ENCODE measurements around the gene QRICH1.

QRICH1 gene

DNA sequence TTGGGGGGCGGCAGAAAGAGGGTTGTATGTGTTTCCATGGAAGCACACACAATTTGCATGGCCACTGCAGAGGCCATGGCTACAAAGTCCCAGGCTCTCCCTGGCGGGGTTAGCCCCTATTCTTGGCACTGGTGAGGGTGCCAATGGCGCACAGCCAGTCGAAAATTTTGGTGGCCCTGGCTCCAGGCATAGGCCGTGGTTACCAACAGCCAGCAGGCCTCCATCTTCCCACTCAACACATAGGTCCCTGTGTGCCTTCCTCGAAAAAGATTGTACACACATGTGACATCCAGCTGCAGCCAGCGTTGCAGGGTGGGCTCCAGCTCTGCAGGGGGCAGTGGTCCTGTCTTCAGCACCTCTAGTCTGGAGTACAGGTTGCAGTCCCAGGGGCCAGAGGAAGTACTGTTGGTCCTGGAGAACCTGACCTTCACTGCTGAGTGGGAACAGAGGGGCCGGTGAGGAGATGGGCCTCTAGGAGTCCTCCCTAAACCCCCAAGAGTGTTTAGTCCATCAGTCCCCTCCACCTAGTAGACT is 96.7 kb downstream of the QRICH1 start:
- Histone ChIP-seq H3K9me3 (ENCODE audit: low read depth, low read length) (no peaks in the 10 kb centered on the region), H3K36me3 (ENCODE audit: insufficient read depth, low read length) (no peaks in the 10 kb centered on the region), H3K27ac (no peak overlapping the region), H3K9ac (ENCODE audit: insufficient read length) (no peak overlapping the region), H3K4me3 (no peak overlapping the region)
- no peak for TF ChIP-seq POLR2AphosphoS5 (IDR thresholded peaks at IDR 0.05; ENCODE audit: borderline replicate concordance, low read depth, low read length)
- no peak for DNase-seq (ENCODE audit: low read depth, low spot score)

GRCh38 chr3:48996640-48997039 is 97.2 kb downstream of the QRICH1 start:
- Histone ChIP-seq H3K36me3 (ENCODE audit: insufficient read depth, low read length) (no peaks in the 10 kb centered on the region), H3K9ac (ENCODE audit: insufficient read length) (no peak overlapping the region)

DNA sequence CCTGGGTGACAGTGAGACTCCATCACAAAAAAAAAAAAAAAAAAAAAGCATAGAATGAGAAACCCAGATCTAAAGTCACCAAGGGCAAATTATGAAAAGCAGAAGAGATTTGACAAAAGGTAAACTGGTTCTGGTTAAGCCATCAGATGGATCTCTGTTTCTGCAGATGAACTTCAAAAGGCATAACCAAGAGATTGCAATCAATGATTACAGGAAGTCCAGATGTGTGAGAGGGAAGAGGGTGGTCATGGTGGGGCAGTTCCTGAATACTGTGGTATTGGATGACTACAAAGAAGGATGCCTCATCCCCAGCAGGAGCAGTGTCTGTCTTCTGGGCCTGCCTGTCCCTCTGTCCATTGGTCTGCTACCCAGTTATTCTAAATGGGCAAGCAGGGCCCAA is 100.0 kb downstream of the QRICH1 start:
- H3K36me3 ChIP-seq (ENCODE audit: insufficient read depth, low read length), result no peaks in the 10 kb centered on the region
- no peak overlapping the region for H3K9ac ChIP-seq (ENCODE audit: insufficient read length)
- no peak for TF ChIP-seq POLR2AphosphoS5 (IDR thresholded peaks at IDR 0.05; ENCODE audit: borderline replicate concordance, low read depth, low read length)
- H3K4me3 ChIP-seq, result no peak overlapping the region
- no peak for DNase-seq (ENCODE audit: low read depth, low spot score)
- H3K9me3 ChIP-seq (ENCODE audit: low read depth, low read length), result no peaks in the 10 kb centered on the region
- H3K27ac ChIP-seq, result no peak overlapping the region

More at GRCh38 chr3:48996640-48997039, 97.2 kb downstream of the QRICH1 start:
- H3K27ac ChIP-seq, result no peak overlapping the region
- TF ChIP-seq FOXP2 (optimal IDR thresholded peaks at IDR 0.05; ENCODE audit: control extremely low read depth, extremely low read length, insufficient read depth), result no peak
- TF ChIP-seq EZH2 (IDR thresholded peaks at IDR 0.05), result no peak
- no peak for TF ChIP-seq POLR2AphosphoS5 (IDR thresholded peaks at IDR 0.05; ENCODE audit: borderline replicate concordance, low read depth, low read length)
- no peaks in the 10 kb centered on the region for H3K9me3 ChIP-seq (ENCODE audit: low read depth, low read length)
- H3K4me3 ChIP-seq, result no peak overlapping the region
- DNase-seq (ENCODE audit: low read depth, low spot score), result no peak

DNA sequence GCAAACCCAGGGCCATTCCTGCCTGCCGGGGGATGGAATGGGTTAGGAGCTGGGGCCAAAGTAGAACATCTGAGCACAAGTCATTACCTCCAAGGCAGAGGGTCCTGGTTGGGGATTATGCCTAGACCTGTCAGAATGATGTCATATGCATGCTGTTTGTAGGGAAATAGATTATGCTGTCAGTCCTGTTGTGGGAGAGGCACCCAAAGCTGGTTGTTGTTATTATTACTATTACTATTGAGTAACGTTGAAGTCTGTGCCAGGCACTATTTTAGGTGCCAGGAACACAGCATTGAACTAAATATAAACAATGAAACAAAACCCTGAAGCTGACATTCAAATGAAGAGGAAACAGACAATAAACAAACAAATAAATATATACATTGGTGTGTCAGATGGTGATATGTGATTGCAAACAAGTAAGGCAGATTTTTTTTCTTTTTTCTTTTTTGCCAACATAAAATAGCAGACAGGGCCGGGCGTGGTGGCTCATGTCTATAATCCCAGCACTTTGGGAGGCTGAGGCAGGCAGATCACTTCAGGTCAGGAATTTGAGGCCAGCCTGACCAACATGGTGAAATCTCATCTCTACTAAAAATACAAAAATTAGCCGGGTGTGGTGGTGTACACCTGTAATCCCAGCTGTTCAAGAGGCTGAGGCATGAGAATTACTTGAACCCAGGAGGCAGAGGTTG is 101.9 kb downstream of the QRICH1 start:
- no peak for TF ChIP-seq FOXP2 (optimal IDR thresholded peaks at IDR 0.05; ENCODE audit: control extremely low read depth, extremely low read length, insufficient read depth)
- no peak for TF ChIP-seq EZH2 (IDR thresholded peaks at IDR 0.05)
- no peak for TF ChIP-seq POLR2AphosphoS5 (IDR thresholded peaks at IDR 0.05; ENCODE audit: borderline replicate concordance, low read depth, low read length)
- no peak overlapping the region for H3K9ac ChIP-seq (ENCODE audit: insufficient read length)
- DNase-seq (ENCODE audit: low read depth, low spot score), result no peak
- no peak overlapping the region for H3K27ac ChIP-seq
- no peaks in the 10 kb centered on the region for H3K9me3 ChIP-seq (ENCODE audit: low read depth, low read length)
- H3K4me3 ChIP-seq, result no peak overlapping the region
- no peaks in the 10 kb centered on the region for H3K36me3 ChIP-seq (ENCODE audit: insufficient read depth, low read length)

DNA sequence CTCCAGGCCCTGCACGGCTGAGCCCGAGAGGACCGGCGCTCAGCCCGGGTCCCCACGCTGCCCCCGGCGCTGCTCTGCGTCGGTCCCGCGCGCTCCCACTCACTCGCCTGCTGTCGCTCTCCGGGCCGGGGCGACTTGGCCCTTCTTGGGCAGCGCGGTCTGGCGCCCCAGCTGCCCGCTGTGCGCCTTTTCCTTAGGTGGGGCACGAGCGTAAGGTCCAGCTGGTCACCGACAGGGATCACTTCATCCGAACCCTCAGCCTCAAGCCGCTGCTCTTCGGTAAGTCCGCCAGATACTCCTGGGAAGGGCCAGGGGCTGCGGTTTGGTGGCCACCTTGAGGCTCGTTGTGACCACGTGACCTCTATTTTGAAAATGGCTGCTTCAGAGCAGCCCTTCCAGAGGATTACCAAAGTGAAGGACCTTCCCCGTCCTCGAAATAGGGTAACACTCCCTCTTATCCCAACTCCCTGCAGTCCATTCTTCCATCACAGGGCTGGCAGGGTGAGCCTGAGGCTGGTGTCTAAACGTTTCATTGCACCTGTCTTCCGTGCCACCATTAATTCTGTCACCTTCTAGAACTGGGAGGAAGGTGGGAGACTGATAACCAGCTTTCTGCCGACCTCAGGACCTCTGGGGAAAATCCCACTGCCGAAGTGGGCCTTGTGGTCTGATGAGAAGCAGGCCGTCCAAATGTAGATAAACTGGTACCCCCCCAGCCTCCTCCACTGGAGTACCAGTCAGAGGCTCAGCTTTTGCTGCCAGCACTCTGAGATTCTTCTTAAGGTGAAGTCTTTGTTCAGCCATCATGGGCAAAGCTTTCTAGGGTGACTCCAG is 103.0 kb downstream of the QRICH1 start:
- H3K4me3 ChIP-seq, result no peak overlapping the region
- TF ChIP-seq POLR2AphosphoS5 (IDR thresholded peaks at IDR 0.05; ENCODE audit: borderline replicate concordance, low read depth, low read length) (no peak), EZH2 (IDR thresholded peaks at IDR 0.05) (no peak), FOXP2 (optimal IDR thresholded peaks at IDR 0.05; ENCODE audit: control extremely low read depth, extremely low read length, insufficient read depth) (no peak)
- no peak for DNase-seq (ENCODE audit: low read depth, low spot score)
- H3K36me3 ChIP-seq (ENCODE audit: insufficient read depth, low read length), result no peaks in the 10 kb centered on the region
- no peak overlapping the region for H3K9ac ChIP-seq (ENCODE audit: insufficient read length)
- no peak overlapping the region for H3K27ac ChIP-seq
- no peaks in the 10 kb centered on the region for H3K9me3 ChIP-seq (ENCODE audit: low read depth, low read length)

DNA sequence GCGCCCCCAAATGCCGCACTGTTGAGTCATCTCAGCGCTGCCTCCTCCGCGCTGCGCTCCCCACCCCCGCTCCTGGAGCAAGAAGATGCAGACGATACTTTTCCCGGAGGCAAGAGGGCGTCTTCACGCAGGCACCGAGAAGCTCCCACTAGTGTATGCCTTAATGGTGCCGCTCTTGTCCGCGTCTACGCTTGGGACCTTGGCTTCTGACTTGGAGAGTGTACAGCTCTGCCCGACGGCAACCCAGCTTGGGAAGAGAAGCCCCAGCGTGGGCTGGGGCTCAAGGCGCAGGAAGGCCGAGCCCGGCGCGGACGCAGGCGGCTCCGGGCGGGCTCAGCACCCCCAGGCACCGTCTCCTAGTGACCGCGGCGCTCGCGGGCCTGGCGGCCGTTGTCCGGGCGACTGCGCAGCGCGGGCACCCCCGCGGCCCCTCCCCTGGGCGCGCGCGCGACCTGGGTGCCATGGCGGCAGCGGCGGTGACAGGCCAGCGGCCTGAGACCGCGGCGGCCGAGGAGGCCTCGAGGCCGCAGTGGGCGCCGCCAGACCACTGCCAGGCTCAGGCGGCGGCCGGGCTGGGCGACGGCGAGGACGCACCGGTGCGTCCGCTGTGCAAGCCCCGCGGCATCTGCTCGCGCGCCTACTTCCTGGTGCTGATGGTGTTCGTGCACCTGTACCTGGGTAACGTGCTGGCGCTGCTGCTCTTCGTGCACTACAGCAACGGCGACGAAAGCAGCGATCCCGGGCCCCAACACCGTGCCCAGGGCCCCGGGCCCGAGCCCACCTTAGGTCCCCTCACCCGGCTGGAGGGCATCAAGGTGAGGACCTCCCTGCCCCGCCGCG is 103.9 kb downstream of the QRICH1 start, which contains the start of gene P4HTM:
Gene P4HTM (plus strand): TSS at position 446 of the 840 bp plus-strand sequence. CDS start 16 bp downstream, at position 462.
- DNase-seq (ENCODE audit: low read depth, low spot score), result no peak
- Histone ChIP-seq H3K36me3 (ENCODE audit: insufficient read depth, low read length) (no peaks in the 10 kb centered on the region), H3K9me3 (ENCODE audit: low read depth, low read length) (no peaks in the 10 kb centered on the region), H3K27ac (no peak within 1 kb of the TSS), H3K9ac (ENCODE audit: insufficient read length) (no peak within 1 kb of the TSS), H3K4me3 (peak within 1 kb of the TSS; percentile 30; the same call in 1 of the 2 replicates)
- no peak for TF ChIP-seq POLR2AphosphoS5 (IDR thresholded peaks at IDR 0.05; ENCODE audit: borderline replicate concordance, low read depth, low read length)
- no peak for TF ChIP-seq EZH2 (IDR thresholded peaks at IDR 0.05)
- no peak for TF ChIP-seq FOXP2 (optimal IDR thresholded peaks at IDR 0.05; ENCODE audit: control extremely low read depth, extremely low read length, insufficient read depth)

GRCh38 chr3:48989126-48989795 is 104.6 kb downstream of the QRICH1 start:
- Histone ChIP-seq H3K27ac (no peak overlapping the region), H3K36me3 (ENCODE audit: insufficient read depth, low read length) (no peaks in the 10 kb centered on the region), H3K9ac (ENCODE audit: insufficient read length) (no peak overlapping the region), H3K9me3 (ENCODE audit: low read depth, low read length) (no peaks in the 10 kb centered on the region), H3K4me3 (peak overlapping the region; percentile 30; the same call in 1 of the 2 replicates)
- TF ChIP-seq POLR2AphosphoS5 (IDR thresholded peaks at IDR 0.05; ENCODE audit: borderline replicate concordance, low read depth, low read length) (peak; percentile 32; the same call in 1 of the 2 replicates), FOXP2 (optimal IDR thresholded peaks at IDR 0.05; ENCODE audit: control extremely low read depth, extremely low read length, insufficient read depth) (no peak)
- no peak for DNase-seq (ENCODE audit: low read depth, low spot score)

Data from SK-N-MC (cell line).